GM19467 (cell line): ENCODE data around the gene NPRL2.
"Not testable (repeated sequence)": the region's sequence is repeated elsewhere in the genome, so short reads cannot be mapped to it uniquely, and the experiment has no call there.

Experiments used
- ATAC-seq: cut with Tn5 transposase; IDR thresholded peaks from one replicate; pipeline ENCODE4 v1.9.1; 2021; ENCODE audit warnings: mild to moderate bottlenecking, moderate library complexity; ENCODE audit not compliant: unreplicated experiment

The NPRL2 gene

GRCh38 chr3:50316657-50317242 is 33.8 kb downstream of the NPRL2 start:
- ATAC-seq, result no peak

- no peak for ATAC-seq
Measured at GRCh38 chr3:50314816-50315215, 35.8 kb downstream of the NPRL2 start.

DNA sequence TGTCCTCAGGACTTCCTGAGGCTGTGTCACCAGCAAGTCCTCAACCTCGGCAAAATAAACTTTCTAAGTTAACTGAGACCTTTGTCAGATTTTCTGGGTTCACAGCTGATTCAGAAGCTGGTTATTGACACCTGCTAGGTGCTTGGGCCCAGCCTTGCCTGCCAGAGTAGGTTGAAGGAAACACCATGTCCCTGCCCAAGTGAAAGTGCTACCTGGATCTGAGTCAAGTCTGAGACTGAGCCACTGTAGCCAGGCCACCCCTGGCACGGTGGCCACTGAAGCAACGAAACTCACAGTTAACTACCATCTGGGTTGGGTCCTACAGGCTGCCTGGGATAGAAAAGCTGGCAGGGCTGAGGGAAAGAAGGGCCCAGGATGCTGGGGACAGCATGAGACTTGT is 36.2 kb downstream of the NPRL2 start:
- ATAC-seq, result no peak

- ATAC-seq, result not testable (repeated sequence)
Measured at GRCh38 chr3:50312041-50312440, 38.5 kb downstream of the NPRL2 start.

- ATAC-seq, result no peak
Measured at GRCh38 chr3:50304601-50305000, 46.0 kb downstream of the NPRL2 start.

DNA sequence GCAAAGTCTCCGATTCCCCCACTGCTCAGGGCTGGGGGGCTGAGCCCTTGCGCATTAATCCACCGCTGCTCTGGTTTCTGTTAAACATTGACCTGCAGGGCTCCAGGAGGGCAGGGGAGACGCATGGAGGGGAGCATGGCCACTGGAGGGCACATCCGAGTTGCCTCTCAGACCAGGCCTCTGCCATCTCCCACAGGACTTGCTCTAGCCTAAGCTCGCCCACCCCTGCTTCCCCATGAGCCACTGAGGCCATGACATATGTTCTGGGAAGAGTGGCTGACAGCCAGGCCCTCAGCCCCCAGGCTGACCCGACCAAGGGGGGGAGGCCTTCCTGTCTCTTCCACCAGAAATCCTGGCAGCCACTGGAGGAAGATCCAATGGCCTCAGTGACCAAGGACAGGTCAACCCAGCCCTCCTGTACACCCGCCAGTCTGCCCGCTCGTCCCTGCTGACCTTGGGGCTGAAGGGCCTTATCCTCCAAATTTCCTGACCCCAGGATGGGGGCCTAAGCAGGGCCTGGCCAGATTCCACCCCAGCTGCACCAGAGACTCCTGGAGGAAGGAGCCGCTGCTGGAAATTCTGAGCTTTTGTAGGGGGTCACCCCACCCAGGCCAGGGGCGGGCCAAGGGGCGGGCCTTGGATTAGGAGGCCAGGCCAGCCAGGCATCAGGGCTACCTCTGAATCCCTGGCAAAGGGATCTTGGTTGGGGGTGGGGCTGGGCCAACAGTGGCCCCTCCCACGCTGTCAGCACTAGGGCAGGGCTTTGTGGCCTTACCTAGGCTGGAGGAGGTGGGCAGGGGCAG is 47.4 kb downstream of the NPRL2 start, which contains the start of gene HYAL1:
Gene HYAL1 (minus strand): TSS at position 562 of the 803 bp plus-strand sequence. CDS start 618 bp downstream, outside the sequence.
- ATAC-seq, result no peak

- ATAC-seq, result no peak
Measured at GRCh38 chr3:50302095-50303012, 48.2 kb downstream of the NPRL2 start.

DNA sequence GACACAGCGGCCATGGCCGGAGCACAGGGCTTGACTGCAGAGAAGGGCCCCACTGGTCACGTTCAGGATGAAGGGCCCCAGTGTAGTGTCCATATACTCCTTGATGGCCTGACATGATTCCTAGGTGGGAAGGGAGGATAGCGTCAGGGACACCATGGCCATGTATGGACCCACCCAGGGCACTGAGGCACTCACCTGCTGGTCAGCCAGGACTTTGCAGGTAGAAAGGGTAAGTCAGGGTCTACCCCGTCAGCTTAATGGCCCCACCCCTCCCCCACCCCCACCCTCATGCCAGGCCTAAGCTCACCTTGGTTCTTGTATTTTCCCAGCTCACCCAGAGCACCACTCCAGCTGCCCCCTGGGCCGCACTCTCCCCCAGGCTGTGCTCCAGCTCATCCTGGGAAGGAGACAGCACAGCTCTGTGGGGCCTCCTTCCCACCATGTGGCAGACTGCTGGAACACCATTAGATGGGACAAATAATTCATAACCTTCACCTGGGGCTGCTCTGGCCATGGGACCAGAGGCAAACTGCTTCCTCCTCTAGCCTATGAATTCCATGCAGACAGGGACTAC is 49.8 kb downstream of the NPRL2 start:
- ATAC-seq, result no peak

DNA sequence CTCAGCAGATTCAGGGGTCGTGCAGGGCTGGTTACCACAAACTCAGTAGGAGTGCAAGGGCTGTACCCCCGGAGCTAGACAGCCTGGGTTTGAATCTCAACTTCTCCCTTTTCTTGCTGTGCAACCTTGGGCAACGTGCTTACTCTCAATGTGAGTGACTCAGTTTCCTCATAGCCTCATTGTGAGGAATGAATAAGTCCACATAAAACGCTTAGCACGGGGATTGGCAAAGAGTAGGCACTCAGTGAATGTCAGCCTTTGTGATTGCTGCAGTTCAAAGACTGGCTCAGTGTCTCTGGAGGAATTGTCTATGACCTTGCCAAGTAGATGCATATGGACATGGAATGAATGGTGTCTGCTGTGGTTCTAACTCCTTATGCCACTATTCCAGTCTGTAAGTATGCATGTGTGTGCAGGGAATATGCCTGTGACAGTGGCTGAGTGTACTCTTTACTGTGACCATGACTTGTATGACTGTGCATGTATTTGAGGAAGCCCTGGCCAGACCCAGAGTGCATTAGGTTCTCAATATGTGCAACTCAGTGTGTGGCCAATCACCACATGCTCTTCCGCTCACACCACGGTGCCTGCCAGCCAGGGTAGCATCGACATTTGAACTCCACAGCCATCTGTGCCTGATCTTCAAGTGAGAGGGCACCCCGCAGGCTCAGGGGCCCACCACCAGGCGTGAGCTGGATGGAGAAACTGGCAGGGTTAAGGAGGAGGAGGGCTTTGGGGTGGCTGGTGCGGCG is 50.5 kb downstream of the NPRL2 start:
- ATAC-seq, result no peak

GRCh38 chr3:50299638-50299928 is 51.0 kb downstream of the NPRL2 start:
- no peak for ATAC-seq

DNA sequence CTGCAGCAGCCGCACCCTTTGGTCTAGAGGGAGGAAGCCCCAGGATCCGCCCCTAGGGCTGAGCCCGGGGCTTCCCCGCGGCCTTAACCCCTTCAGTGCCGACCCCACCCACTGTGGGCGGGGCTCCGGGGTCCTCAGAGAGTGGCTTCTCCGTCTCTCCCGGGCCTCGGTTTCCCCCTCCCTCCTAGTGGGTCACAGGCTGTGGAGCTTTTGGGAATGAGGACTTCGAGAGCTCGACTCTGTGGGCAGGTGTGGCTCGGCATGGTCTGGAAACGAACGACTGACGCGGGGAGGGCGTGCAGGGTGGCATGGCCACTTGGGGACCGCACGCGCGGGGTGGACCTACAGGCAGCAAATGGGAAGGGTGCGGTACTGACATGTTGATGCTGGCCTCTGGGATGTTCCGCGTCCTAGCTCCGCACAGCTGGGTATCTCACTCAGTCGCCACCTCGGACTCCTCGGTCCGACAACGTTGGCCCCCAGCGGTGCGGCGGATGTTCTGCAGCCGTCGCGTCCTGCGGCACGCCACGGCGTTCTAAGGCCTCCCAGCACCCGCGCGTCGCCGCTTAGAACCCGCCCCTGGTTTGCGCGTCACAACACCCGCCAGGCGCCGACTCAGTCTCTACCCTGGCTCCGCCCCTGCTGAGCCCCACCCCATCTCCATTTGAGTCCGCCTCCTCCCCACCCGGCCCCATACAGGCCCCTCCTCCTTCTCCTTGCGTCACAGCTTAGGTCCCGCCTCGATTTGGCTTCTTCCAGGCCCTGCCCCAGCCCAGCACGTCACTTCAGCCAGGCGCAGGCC is 51.5 kb downstream of the NPRL2 start, which contains the start of the genes HYAL3 and NAA80:
Gene HYAL3 (minus strand): TSS at position 570 of the 802 bp plus-strand sequence. CDS start 3,803 bp downstream, outside the sequence.
Gene NAA80 (minus strand): TSS at position 570 of the 802 bp plus-strand sequence. CDS start 1,942 bp downstream, outside the sequence.
- ATAC-seq, result peak; percentile 77

DNA sequence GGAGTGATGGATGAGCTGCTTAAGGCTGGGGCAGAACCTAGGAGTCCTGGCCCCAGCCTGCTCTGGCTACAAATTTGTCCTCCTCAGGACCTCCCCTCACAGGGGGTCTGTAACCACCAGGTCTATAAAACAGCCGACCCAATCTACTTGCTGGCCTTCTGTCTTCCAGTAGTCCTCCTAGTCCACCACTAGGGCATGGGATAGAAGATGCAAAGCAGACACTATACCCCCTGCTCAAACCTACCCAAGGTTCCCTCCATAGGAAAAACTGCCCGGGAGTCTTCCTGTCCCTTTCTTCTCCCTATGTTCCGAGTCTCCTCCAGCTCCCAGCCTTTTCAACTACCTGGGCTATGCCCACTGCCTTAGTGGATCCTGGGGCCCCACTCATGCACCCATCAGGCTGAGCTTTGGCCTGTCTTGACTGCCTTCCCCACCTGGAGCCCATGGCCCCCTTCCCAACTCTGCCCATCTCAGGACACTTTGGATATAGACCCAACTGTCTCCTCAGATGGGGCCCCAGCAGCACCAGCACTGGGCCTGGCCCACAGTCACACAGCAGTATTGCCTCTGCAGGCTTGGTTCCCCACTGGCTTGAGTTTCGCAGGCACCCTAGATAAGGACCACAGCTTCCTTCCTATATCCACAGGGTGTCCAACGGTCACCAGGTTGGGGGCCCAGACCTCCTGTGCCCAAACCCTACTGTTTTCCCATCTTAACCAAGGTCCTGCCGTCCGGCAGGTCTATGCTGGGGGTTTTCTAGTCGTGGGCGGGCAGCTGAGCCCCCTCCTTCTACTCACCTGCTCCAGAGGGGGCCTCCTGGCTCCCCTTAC is 52.5 kb downstream of the NPRL2 start:
- ATAC-seq, result no peak

DNA sequence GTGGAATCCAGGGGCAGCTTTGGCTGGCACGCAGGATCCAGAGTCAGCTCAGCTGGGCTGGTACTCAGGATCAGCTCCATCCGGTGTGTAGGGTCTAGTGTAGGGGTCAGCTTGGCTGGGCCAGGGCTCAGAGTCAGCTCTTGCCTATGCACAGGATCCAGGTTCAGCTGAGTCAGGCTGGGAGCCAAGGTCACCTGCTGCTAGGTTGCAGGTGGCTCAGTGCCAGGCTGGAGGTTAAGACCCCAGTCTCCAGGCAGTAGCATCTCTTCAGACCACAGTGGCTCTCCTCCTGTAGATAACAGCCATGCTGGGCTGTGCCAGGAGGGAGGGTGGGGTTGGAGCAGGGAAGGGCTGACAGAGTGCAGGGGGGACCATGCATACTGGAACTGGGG is 53.2 kb downstream of the NPRL2 start:
- ATAC-seq, result no peak
